Activated T-cell treated with anti-CD3 and anti-CD28 coated beads for 24 hours (primary cell): ENCODE results near the gene FLT3.
"Not testable (repeated sequence)": the region's sequence is repeated elsewhere in the genome, so short reads cannot be mapped to it uniquely, and the experiment has no call there.

Experiments
- DNase-seq: peaks from one replicate; pipeline ENCODE4 v3.0.0-alpha.2; 2020; ENCODE audit warnings: low read depth

FLT3 gene

DNA sequence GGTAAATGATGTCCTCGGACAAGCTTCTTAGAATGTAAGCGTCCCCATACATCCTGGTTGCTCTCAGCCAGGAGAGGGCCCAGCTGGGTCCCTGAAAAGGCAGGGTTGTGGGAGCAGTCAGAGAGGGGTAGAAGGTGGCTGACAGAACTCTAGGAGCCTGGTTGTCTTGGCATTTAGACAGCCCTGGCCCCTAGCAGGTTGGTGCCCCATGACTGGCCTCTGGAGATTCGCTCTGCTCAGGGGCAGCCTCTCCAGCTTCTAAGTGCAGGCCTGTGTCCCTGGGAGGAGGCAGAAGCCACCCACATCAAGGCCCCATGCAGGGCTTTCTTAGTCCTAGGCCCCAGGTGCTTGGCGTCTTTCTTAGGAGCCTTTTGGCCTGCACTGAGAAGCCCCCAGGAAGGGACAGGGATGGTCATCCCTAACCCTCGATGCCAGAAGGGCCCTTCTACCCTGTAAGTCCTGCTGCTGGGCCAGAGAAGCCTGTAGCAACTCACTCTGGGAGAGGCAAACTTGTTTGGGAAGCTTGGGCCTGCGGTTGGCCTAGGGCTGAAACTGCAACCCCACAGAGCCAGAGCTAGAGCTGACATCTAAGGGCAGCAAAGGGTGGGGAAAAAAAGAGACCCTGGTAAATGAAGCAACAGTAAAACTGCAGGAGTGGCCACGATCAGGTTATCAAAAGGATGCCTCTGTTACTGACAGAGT is 128.4 kb downstream of the FLT3 start:
- DNase-seq = no peak

DNA sequence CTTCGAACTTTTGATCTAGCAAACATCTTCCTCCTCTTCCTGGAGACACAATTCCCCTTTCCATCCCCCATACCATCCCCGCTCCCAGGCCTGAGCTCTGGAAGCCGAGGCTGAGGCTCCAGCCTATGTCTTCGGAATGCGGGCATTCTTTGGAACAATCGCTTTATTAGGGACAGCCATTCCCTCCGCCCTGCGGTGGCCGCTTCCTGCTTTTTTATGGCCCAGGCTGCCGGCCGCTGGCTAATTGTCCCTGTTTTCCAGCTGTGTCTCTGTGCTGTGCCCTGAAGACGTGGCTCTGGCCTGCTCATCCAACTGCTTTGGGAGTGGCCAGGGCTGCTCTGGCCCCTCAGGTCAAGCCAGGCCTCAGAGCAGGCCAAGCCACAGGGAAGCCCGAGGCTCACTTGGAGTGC is 129.1 kb downstream of the FLT3 start:
- DNase-seq = no peak

DNA sequence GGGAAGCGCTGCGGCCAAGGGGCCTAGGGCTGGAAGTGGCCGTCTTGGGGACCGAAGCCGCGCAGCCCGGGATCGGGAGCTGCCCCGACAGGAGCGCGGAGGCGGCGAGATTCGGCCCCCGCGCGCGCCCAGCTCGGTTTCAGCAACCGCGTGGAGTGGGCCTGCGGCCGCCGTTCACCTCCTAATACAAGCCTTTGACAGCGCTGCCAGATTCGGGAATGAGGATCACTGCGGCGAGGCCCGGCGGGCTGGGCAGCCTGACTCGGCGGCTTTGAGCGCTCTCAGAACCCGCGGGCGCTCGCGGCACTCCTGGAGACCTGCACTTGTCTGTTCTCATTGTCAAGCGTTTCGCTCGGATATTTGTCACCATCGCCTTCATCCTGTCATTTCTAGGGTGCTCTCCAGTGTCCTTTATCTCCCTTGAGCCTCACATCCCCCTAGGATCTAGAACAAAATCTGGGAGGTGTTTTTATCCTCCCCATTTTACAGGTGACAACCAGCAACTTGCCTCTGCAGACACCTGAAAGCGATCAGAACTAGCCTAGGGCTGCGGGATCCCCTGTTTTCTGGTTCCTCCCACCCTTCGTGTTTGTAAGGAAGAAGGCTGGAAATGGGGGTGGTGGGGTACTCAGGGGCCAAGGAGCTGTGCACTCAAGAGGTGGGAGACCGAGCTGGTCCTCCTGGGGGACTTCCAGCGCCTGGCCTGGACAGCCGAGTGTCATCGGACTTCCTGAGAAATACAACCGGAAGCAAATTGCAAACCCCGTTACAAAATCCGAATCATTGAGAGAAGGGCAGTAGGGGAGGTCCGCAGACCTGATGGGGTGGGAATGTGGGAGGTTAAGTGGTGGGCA is 129.8 kb downstream of the FLT3 start:
- no peak for DNase-seq

DNA sequence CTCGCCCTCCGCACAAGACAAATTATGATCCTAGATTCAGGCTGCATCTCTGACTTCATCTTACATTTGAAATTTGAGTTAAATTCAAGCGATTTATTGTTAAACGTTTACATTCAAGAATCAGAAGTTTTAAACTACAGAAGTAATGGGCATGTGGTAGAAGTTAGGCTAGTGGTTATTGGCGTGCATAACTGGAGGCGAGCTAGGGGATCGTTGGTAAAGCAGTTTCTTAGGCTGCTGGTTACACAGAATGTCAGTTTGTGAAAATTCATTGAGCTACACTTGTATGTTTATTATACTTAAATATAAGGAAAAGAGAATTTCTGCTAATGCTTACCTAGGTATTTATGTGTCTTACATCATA is 130.5 kb downstream of the FLT3 start:
- no peak for DNase-seq

DNA sequence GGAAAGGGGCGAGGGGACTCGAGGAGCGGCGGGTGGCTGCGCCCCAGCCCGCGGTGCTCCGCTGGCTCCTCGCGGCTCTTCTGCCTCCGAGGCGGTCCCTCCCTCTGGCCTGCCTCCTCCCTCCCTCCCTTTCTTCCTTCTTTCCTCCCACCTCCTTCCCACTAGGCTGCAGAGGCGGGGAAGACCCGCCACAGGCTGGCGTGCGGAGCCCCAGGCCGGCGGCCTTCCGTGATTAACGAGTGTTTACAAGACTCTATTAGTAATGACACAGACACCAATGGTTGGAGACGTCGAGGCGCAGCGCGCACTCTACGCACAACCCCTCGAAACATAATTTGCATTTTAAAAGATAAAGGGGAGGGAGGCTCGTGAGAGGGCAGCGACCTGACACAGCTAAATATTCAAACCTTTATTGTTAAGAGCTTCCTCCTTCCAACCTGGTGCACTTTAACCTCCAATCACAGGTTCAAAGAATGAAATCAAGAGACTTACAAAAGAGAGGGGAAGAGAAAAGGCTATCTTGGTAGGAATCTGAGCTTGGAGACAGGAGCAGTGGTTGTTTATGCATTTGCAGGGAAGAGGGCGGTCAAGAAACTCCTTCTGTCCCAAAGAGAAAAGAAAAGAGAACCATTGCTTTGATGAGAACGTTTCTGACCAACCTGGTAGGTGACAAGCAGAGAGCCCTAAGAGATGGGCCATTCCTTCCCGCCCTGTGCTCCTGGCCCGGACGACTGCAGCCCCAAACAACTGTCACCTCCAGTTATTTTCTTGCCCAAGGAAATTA is 131.1 kb downstream of the FLT3 start, which contains the start of gene CDX2:
Gene CDX2 (minus strand): TSS at position 234 of the 784 bp plus-strand sequence. CDS start 309 bp downstream, outside the sequence.
- DNase-seq = no peak

DNA sequence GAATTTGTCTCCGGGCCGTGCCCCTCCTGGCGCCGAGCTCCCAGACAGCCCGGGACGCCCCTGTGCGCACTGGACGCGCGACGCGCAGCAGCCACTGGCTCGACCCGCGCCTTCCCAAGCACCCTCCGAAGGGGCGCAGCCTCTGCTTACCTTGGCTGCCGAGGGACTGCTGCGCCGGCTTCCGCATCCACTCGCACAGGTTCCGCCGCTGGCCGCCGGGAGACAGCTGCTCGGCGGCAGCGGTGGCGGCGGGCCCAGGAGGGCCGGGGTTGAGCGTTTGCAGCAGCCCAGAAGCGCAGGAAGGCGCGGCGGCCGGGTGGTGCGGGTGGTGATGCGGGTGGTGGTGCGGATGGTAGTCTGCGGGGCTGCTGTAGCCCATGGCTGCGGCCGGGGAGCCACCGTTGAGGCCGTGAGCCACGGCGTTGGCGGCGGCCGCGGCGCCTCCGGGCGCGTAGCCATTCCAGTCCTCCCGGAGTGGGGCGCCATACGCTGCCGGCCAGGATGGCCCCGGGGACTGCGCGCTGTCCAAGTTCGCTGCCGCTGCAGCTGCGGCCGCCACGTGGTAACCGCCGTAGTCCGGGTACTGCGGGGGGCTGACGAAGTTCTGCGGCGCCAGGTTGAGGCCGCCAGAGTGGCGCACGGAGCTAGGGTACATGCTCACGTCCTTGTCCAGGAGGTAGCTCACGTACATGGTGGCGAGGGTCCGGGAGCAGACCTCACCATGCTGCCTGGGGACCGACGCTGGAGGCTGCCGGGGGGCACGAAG is 131.9 kb downstream of the FLT3 start:
- DNase-seq = no peak

DNA sequence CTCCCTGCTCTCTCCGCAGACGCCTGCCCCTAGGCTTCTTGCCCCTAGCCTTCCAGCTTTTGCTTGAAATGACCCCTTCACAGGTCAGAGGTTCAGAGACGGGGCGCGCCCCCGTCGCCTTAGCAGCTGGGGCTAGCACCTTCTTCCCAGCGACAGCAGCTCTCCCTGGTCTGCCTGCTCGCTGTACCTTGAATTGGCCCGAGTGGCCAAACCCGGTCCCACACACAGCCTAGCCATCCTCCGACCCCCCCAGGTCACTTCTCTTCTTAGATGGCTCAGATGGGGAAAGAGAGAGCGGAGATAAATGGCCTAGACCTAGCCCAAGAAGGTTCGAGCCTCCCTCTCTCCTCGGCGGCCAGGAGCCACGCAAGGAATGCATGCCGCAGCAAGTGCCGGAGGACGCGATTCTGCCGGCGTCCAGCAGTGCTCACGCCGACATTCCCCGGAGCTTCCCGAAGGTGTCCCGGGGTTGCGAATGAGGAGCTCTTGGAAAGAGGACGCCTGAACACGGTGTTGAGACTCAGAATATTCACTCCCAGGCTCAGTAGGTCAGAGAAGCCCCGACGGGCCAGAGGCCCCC is 132.6 kb downstream of the FLT3 start:
- DNase-seq = no peak

DNA sequence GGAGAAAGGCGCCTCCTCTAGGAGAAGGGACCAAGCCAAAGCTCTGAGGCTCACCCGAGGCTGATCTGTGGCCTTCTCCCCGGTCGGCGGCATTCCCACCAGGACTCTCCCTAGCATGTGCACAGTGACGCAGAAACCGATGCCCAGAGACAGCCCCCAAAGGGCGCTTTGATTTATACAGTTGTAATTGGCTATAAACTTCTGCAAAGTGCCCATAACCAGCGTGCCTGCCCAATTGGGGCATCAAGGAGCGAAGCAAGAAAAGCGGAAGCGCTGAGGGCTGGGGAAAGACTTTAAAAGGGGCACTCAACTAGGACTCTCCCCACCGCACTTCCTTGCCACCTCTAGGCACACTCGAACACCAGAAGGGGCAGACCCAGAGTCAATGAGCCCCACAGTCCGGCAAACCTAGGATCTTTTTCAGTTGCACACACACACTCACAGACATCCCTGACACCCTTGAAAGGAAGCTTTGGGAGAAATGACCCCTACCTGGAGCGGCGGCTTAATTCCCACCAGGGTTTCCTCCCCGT is 133.1 kb downstream of the FLT3 start:
- DNase-seq = no peak

DNA sequence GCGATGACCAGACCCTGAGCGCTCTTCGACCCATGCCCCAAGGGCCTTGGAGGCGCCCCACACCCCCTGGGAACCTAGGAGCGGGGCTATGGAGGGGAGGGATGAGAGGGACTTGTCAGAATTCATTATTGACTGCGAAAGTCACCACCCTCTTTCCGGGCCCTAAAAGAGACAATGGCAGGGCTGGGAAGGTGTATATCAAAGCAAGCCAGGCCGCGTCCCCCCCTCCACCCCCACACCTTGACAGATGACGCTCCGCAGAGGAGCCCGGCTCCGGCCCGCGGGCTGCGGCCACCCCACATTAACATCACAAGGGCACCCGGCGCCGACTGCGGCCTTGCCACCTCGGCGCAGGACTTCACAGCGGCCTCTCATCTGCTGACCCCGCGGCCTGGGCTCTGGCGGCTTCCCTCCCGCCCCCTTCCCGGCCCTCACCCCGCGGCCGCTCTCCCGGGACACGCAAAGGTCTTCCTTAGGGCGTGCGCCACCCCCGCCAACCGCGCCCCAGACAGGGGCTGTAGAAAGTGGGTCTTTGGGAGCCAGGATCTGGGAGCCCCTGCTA is 133.7 kb downstream of the FLT3 start:
- DNase-seq = no peak

DNA sequence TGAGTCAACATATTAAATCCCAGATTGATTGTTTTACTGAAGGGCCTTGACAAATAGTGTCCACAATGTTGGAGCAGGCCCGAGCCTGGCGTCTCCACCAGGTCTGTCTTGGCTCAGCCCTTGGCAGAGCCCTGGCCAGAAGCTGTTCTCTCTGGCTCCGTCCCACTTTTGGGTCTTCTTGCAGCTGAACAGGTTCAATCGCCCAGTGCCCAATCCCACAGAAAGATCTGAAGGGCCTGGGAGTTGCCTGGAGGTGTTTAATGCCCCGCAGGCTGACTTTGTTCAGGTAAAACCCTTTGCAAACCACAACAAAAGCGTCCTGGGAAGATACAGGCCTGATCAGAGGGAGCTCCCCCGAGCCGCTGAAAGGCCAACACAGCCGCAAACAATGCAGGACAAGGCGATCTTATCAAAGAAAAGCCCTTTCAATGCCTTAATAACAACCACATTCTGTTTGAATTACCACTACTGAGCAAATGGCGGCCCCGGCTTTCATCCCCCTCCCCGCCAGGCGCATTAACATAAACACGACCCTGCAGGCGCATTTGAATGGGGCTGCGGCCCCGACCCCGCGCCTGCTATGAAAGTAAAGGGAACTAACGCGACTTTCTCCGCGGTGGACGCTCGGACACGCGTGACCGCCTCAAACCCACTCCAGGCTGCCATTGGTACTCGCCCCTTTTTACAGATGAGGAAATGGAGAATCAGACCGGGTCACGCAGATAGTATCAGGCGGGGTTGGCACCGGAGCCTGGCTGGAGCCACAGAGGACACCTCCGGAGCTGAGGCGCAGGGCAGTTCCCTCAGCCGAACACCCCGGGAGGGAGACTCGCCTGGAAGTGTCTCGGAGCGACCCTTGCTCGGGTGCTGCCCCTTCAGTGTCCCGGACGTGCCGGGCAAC is 134.4 kb downstream of the FLT3 start:
- DNase-seq = no peak

DNA sequence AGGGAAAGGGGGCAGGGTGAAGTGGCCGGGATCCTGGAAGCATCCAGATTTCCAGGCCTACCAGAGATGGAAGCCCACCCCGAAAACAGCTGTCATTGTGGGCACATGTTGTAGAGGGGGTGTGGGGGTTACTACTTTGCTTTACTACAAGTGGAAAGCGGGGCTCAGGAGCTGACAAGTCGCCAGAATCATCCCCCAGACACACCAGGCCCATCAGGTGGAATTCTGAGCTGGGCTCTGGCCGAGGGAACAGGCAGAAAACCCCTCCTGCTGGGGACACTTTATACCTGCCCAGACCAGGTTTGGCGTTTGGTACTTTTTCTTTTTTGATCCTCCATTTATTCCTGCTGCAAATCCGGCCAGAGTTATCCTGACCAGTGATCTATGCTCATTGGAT is 135.0 kb downstream of the FLT3 start:
- no peak for DNase-seq

DNA sequence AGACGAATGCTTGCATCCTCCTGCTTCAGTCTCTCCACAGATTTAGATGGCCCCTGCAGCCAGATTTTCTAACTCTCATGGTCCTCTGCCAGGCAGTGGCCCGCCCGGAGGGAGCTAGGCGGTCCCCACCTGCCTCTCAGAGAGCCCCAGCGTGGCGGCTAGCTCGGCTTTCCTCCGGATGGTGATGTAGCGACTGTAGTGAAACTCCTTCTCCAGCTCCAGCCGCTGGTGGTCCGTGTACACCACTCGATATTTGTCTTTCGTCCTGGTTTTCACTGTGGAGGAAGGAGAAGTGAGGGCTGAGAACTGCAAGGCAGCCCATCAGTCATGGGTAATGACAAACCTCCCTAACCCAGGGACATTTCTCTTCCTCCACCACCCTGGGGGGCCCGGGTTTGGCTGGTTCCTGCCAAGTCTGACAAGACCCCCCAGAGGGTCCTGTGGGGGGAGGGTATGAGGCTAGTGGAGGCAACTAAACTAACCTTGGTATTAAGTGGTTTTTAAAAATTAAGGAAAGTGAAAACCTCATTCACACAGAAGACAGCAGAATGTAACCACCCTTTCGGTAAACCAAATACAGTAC is 135.5 kb downstream of the FLT3 start:
- DNase-seq = no peak

DNA sequence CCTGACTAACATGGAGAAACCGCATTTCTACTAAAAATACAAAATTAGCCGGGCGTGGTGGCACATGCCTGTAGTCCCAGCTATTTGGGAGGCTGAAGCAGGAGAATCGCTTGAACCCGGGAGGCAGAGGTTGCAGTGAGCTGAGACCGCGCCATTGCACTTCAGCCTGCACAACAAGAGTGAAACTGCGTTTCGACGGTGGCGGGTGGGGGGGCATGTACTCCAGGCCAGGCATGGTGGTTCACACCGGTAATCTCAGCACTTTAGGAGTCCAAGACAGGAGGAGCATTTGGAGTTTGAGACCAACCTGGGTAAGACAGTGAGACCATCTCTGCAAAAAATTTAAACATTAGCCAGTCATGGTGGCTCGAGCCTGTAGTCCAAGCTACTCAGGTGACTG is 136.2 kb downstream of the FLT3 start:
- not testable (repeated sequence) for DNase-seq

DNA sequence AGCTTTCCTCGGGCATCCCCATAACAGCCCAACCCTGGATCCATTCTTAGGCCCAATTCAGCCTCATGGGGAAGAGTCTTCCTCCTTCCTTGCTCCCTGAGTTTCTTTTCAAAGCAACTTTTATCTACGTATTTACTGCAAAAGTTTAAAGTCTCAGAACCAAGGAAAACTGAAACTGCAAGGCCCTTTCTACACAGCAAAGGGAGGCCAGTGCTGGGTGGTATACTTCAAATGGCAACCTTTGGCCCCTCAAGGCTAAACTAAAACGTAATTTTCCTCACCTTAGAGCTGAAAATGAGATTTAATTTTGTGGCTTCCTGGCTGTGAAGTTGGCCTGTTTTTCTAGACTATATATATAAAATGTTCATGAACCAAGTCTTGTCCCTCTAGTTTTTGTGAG is 136.9 kb downstream of the FLT3 start:
- DNase-seq = no peak

DNA sequence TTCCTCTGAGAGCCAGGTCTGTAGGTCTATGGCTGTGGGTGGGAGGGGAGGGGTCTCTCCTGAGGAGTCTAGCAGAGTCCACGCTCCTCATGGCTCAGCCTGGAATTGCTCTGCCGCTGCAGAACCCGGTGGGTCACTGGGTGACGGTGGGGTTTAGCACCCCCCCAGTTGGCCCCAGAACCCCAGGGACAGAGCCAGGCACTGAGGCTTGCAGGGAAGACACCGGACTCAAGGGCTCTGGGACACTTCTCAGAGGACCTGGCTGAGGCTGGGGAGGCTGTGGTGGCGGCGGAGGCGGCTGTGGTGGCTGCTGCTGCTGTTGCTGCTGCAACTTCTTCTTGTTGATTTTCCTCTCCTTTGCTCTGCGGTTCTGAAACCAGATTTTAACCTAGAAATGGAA is 137.4 kb downstream of the FLT3 start:
- no peak for DNase-seq

DNA sequence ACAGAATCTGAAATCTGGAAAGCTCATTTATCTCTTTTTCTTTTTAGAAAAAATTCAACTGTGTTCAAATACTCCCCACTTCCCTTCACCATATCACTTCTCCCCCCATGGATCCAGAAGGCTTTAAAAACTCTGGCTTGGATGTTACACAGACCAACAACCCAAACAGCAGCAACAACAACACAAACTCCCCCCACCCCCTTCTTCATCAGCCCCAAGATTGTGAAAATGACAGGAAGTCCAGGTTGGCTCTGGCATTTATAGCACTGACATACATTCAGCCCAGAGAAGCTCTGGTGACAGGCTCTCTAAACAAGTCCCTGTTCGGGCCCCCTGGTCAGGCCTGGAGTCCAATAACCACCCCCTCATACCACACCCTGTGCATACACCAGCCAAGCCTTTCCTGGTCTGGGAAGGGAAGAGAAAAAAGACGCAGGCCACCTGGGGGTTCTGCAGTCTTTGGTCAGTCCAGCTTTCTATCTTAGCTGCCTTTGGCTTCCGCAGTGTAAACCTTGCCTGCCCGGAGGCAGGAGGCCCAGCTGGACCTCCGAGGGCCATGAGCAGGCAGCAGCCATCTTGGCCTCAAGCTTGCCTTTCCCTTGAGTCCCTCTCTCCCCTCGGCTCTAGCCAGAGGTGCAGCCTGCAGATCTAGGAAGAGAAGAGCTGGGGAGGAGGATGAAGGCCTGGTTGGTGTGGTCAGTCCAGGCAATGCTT is 138.1 kb downstream of the FLT3 start:
- no peak for DNase-seq

DNA sequence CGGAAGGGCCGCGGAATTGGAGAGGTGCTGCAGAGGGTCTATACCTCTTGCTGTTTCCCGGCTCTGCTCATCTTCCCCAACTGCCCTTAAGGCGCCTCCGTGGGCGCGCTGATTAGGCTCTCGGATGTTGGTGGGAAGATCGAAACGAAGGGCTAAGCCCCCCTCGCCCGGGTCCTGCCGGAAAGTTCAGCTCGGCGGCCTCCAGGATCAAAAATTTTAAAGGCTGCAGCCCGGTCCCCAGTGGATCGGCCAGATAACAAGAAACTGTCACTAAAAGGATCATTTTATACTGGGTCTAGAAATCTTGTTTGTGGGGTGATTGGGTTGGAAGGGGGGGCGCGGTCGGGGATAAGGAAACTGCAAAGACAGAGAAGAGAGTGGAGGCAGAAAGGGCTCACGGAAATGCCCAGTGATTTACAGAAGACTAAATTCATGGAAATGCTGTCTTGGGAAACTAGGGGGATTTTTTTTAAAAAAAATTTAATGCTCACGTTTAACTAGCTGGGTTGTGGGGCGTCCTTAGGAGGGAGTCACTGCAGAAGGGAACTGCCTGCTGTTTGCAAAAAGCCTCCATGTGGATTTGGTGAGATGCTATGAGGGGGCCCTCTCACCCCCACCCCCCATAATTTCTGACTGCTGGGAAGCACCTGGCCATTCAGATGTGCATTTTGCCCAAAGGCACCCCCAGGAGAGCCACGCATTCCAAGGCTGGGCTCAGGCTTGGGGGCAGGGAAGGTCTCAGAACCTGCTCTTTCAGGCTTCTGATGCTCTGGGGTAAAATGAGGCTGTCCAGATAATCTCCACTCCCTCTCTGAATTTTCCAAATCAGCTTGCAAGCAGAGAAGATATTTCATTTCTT is 138.9 kb downstream of the FLT3 start:
- DNase-seq = no peak
